Endothelial cell of umbilical vein (primary cell): ENCODE measurements around the gene RUNDC3A. TPM values are rescaled to one million over a fixed set of nuclear protein-coding genes. Genes with fewer than 3 reads are reported as not detected.

ENCODE experiments used
- BruUV-seq: library from RNA; stranded (reverse); fragments of 400-500 nt; replicated peaks from 2 replicates; lab custom pipeline; 2021; lab: Mats Ljungman, UMichigan
- CTCF ChIA-PET: fragments of 300-600, 350-600 bp; sonication (Branson Sonifier 250); formaldehyde crosslinking; loops from one replicate; lab custom pipeline; 2021; ENCODE audit warnings: antibody characterized with exemption, inconsistent platforms; lab: Charles Lee
- POLR2A ChIA-PET: fragments of 300-600, 350-600 bp; sonication (Branson Sonifier 250); formaldehyde crosslinking; loops from one replicate; lab custom pipeline; 2021; ENCODE audit warnings: antibody characterized with exemption, inconsistent platforms; lab: Charles Lee
- DNase-seq: peaks from one replicate; pipeline ENCODE4 v3.0.0-alpha.2; 2011; ENCODE audit warnings: low read depth, low spot score
- FAIRE-seq: peaks from 2 replicates; lab custom pipeline; 2011; peaks lifted over from hg19 to GRCh38; lab: Jason Lieb, UNC
- H2AFZ ChIP-seq: 2 replicates; pipeline ENCODE4 v1.6.0; 2012; ENCODE audit warnings: low read depth, low read length, control low read depth, inconsistent platforms
- H3K27ac ChIP-seq: 2 replicates; pipeline ENCODE4 v1.5.1; 2011; ENCODE audit warnings: low read depth, mild to moderate bottlenecking, control low read depth, low read length, moderate library complexity; ENCODE audit not compliant: insufficient read depth
- H3K27me3 ChIP-seq, 2 experiments: 2 replicates each; pipeline versions ENCODE4 v1.6.0 to v1.6.1; 2011; ENCODE audit warnings: low read length in 2 of 2, mixed read lengths in 1 of 2; ENCODE audit not compliant: control insufficient read depth in 2 of 2, insufficient read depth in 2 of 2
- H3K36me3 ChIP-seq, 2 experiments: 2 replicates in 1 of 2; 3 replicates in 1 of 2; pipeline ENCODE4 v1.5.1; 2011; ENCODE audit warnings: low read length in 2 of 2, mild to moderate bottlenecking in 1 of 2, moderate library complexity in 1 of 2; ENCODE audit not compliant: control insufficient read depth in 2 of 2, insufficient read depth in 2 of 2; ENCODE audit errors: extremely low read depth in 1 of 2
- H3K4me1 ChIP-seq: 3 replicates; pipeline ENCODE4 v1.5.1; 2011; ENCODE audit warnings: mild to moderate bottlenecking, low read length; ENCODE audit not compliant: control insufficient read depth, insufficient read depth; ENCODE audit errors: extremely low read depth
- H3K4me2 ChIP-seq: 2 replicates; pipeline ENCODE4 v1.6.1; 2011; ENCODE audit warnings: low read length, control low read depth, mixed read lengths; ENCODE audit not compliant: insufficient read depth
- H3K4me3 ChIP-seq, 3 experiments: fragments of 200-600 bp in 1 of 3; sonication (generic), shearing (Covaris generic) in 1 of 3; replicated peaks in 1 of 3; 2 replicates each; pipeline ENCODE4 v1.5.1; 2011 to 2016; ENCODE audit warnings: control low read depth in 3 of 3, low read length in 3 of 3, mild to moderate bottlenecking in 2 of 3, inconsistent platforms in 1 of 3, low read depth in 1 of 3, moderate library complexity in 1 of 3; ENCODE audit not compliant: insufficient read depth in 1 of 3
- H3K79me2 ChIP-seq: 2 replicates; pipeline ENCODE4 v1.6.0; 2012; ENCODE audit warnings: low read length, inconsistent platforms; ENCODE audit not compliant: control insufficient read depth, insufficient read depth
- H3K9ac ChIP-seq: replicated peaks from 2 replicates; pipeline ENCODE3; 2011; ENCODE audit warnings: low read length, control low read depth; ENCODE audit not compliant: insufficient read depth; ENCODE audit errors: extremely low read depth
- H3K9me1 ChIP-seq: replicated peaks from 3 replicates; pipeline ENCODE4 v1.6.0; 2011; ENCODE audit warnings: mild to moderate bottlenecking, low read length; ENCODE audit not compliant: control insufficient read depth, insufficient read depth; ENCODE audit errors: extremely low read depth
- H3K9me3 ChIP-seq: replicated peaks from 2 replicates; pipeline ENCODE4 v1.5.1; 2012; ENCODE audit warnings: low read length, inconsistent platforms; ENCODE audit not compliant: control insufficient read depth, insufficient read depth
- H4K20me1 ChIP-seq: replicated peaks from 2 replicates; pipeline ENCODE3; 2011; ENCODE audit warnings: mild to moderate bottlenecking, low read length; ENCODE audit not compliant: control insufficient read depth, insufficient read depth; ENCODE audit errors: extremely low read depth
- EZH2 ChIP-seq: IDR thresholded peaks from 2 replicates; pipeline ENCODE4 v1.6.1; 2012; ENCODE audit warnings: borderline replicate concordance, low read depth, mild to moderate bottlenecking, moderate library complexity, low read length, inconsistent platforms; ENCODE audit not compliant: severe bottlenecking
- FOS ChIP-seq: IDR thresholded peaks from 2 replicates; pipeline ENCODE4 v1.6.1; 2011; ENCODE audit warnings: mild to moderate bottlenecking, low read length, moderate library complexity, borderline replicate concordance; ENCODE audit not compliant: insufficient read depth
- GATA2 ChIP-seq: IDR thresholded peaks from 2 replicates; pipeline ENCODE4 v1.7.0; 2011; ENCODE audit warnings: low read depth, mild to moderate bottlenecking, moderate library complexity, mixed read lengths, low read length; ENCODE audit not compliant: insufficient read length, insufficient read depth
- JUN ChIP-seq: IDR thresholded peaks from 2 replicates; pipeline ENCODE4 v1.6.1; 2011; ENCODE audit warnings: borderline replicate concordance, low read depth; ENCODE audit not compliant: insufficient read length, insufficient read depth
- MYC ChIP-seq: IDR thresholded peaks from one replicate; pipeline ENCODE4 v1.6.1; 2011; ENCODE audit warnings: mild to moderate bottlenecking, low read depth, low read length
- POLR2A ChIP-seq: IDR thresholded peaks from 2 replicates; pipeline ENCODE4 v1.6.1; 2012; ENCODE audit warnings: low read depth, mild to moderate bottlenecking, control low read depth, low read length
- POLR2AphosphoS5 ChIP-seq: IDR thresholded peaks from 2 replicates; pipeline ENCODE4 v1.6.1; 2012; ENCODE audit warnings: low read depth, mild to moderate bottlenecking, control low read depth, low read length, moderate library complexity; ENCODE audit not compliant: insufficient read depth
- dilution Hi-C: fragments of 300-500 bp; cut with MboI; formaldehyde crosslinking; loops from one replicate; pipeline ENCODE4 v1.15.0; 2019; ENCODE audit warnings: low sequenced_read_pairs; ENCODE audit not compliant: extremely low pct_ligation_motif_present
- intact Hi-C: fragments of 100-400 bp; cut with micrococcal nuclease; formaldehyde crosslinking; loops from one replicate; pipeline ENCODE4 v1.10.0; 2022
- polyA plus RNA-seq, 4 experiments: library from polyadenylated mRNA; depleted of rRNA in 3 of 4; stranded (reverse) in 3 of 4; unstranded in 1 of 4; fragments of >200 nt; gene quantifications; 2 replicates each; pipeline versions ENCODE4 v1.2.1 to v1.2.3, GENCODE V29; 2011 to 2012; ENCODE audit warnings: missing spikeins in 1 of 4
- total RNA-seq: library from RNA; stranded (reverse); gene quantifications from 2 replicates; pipeline ENCODE4 v1.2.3, GENCODE V29; 2021
- TF ChIP-seq, protein P1 (sequence below): IDR thresholded peaks from 2 replicates; pipeline ENCODE4 v1.6.1; 2011; ENCODE audit not compliant: insufficient read depth, insufficient read length
- TF ChIP-seq, protein P2 (sequence below), 2 donors: IDR thresholded peaks; 1 replicate in 1 of 2; 2 replicates in 1 of 2; pipeline ENCODE4 v1.5.1; 2011; ENCODE audit warnings: low read length in 2 of 2, mild to moderate bottlenecking in 2 of 2, moderate library complexity in 2 of 2, control low read depth in 1 of 2, inconsistent platforms in 1 of 2, low read depth in 1 of 2; ENCODE audit not compliant: insufficient read depth in 1 of 2; ENCODE audit errors: extremely low read depth in 1 of 2

The RUNDC3A gene
- total and polyA plus RNA-seq, 2 donors (not counting 3 experiments of a cell fraction or from before 2014, with no cell fraction given) = 0.12 TPM; not detected in 1

DNA sequence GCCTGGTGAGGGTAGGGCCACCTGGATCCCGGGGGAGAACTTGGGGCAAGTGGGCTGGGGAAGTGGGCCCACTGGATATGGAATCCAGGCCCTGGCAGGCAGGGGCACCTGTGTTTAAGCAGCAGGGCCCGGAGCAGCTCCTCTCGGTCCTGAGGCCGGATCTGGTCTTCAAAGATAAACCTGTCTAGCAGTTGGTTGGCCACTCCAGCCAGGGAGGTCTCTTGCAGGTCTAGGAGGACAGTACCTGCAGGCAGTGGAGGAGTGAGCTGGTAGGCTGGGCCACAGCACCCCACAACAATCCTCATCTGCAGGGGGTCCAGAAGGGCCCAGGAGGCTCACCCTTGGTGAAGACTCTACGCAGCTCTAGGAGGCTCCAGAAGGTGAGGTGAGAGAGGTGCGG, 48.1 kb upstream of the RUNDC3A start:
- no peaks in the 10 kb centered on the region for H3K4me1 ChIP-seq
- no peak overlapping the region for H3K4me2 ChIP-seq
- no peak for FAIRE-seq
- intact Hi-C loops (no loop called here), dilution Hi-C loops (no loop called here)
- BruUV-seq = no TSS peak
- DNase-seq = no peak
- no peak overlapping the region for H2AFZ ChIP-seq
- H3K27ac ChIP-seq = no peak overlapping the region
- no peaks in the 10 kb centered on the region for H3K9me1 ChIP-seq
- no peaks in the 10 kb centered on the region for H3K27me3 ChIP-seq
- H3K4me3 ChIP-seq = no peak overlapping the region
- no peaks in the 10 kb centered on the region for H3K79me2 ChIP-seq
- H3K36me3 ChIP-seq = no peaks in the 10 kb centered on the region
- no peaks in the 10 kb centered on the region for H3K9me3 ChIP-seq
- no peaks in the 10 kb centered on the region for H4K20me1 ChIP-seq
- TF ChIP-seq FOS = no peak
- TF ChIP-seq MYC = no peak
- TF ChIP-seq JUN = no peak
- TF ChIP-seq, protein P1, sequence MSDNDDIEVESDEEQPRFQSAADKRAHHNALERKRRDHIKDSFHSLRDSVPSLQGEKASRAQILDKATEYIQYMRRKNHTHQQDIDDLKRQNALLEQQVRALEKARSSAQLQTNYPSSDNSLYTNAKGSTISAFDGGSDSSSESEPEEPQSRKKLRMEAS = no peak
- TF ChIP-seq POLR2A = no peak
- TF ChIP-seq EZH2 = no peak
- TF ChIP-seq, protein P2, sequence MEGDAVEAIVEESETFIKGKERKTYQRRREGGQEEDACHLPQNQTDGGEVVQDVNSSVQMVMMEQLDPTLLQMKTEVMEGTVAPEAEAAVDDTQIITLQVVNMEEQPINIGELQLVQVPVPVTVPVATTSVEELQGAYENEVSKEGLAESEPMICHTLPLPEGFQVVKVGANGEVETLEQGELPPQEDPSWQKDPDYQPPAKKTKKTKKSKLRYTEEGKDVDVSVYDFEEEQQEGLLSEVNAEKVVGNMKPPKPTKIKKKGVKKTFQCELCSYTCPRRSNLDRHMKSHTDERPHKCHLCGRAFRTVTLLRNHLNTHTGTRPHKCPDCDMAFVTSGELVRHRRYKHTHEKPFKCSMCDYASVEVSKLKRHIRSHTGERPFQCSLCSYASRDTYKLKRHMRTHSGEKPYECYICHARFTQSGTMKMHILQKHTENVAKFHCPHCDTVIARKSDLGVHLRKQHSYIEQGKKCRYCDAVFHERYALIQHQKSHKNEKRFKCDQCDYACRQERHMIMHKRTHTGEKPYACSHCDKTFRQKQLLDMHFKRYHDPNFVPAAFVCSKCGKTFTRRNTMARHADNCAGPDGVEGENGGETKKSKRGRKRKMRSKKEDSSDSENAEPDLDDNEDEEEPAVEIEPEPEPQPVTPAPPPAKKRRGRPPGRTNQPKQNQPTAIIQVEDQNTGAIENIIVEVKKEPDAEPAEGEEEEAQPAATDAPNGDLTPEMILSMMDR (IDR thresholded peaks at IDR 0.05; ENCODE audit: extremely low read depth in 1 of 2, insufficient read depth in 1 of 2, low read depth in 1 of 2, low read length in 2 of 2) = no peak
- TF ChIP-seq POLR2AphosphoS5 = no peak
- no peak for TF ChIP-seq GATA2
- POLR2A ChIA-PET = no interaction called here
- CTCF ChIA-PET = interaction anchor here (1.0 kb wide), 1 partner anchor 10 kb away, joined by 3 read pairs; no protein-coding TSS in a partner anchor
- no peak overlapping the region for H3K9ac ChIP-seq
